Mesendoderm (in vitro differentiated cells): ENCODE data around the gene ZDHHC20.
A peak's percentile ranks its signal among the peaks of the same experiment; 100 is the strongest.
"Not testable (repeated sequence)": the region's sequence is repeated elsewhere in the genome, so short reads cannot be mapped to it uniquely, and the experiment has no call there.

Experiments
- DNase-seq: peaks from one replicate; pipeline ENCODE4 v3.0.0; 2013
- H2AK5ac ChIP-seq: 2 replicates; pipeline ENCODE4 v1.6.1; 2013; ENCODE audit warnings: low read length, inconsistent platforms
- H2BK120ac ChIP-seq: 2 replicates; pipeline ENCODE4 v1.6.1; 2013; ENCODE audit warnings: low read depth, mild to moderate bottlenecking, low read length, moderate library complexity, mixed read lengths
- H2BK15ac ChIP-seq: replicated peaks from 2 replicates; pipeline ENCODE4 v1.6.1; 2013; ENCODE audit warnings: low read depth, mild to moderate bottlenecking, moderate library complexity
- H2BK5ac ChIP-seq: 2 replicates; pipeline ENCODE4 v1.6.1; 2013; ENCODE audit warnings: low read length, inconsistent platforms
- H3K18ac ChIP-seq: 2 replicates; pipeline ENCODE4 v1.6.1; 2013; ENCODE audit warnings: mild to moderate bottlenecking, low read length, mixed read lengths
- H3K23ac ChIP-seq: one replicate; pipeline ENCODE4 v1.6.1; 2013; ENCODE audit warnings: low read length
- H3K27ac ChIP-seq: 2 replicates; pipeline ENCODE4 v1.5.1; 2013; ENCODE audit warnings: low read depth, mild to moderate bottlenecking, inconsistent platforms, low read length, moderate library complexity
- H3K27me3 ChIP-seq: 2 replicates; pipeline ENCODE4 v1.6.1; 2013; ENCODE audit warnings: low read length, control low read depth, mild to moderate bottlenecking, inconsistent platforms; ENCODE audit not compliant: insufficient read depth, poor library complexity
- H3K36me3 ChIP-seq: 2 replicates; pipeline ENCODE4 v1.6.1; 2013; ENCODE audit warnings: low read length, inconsistent platforms; ENCODE audit not compliant: control insufficient read depth, insufficient read depth
- H3K4ac ChIP-seq: one replicate; pipeline ENCODE4 v1.6.1; 2013; ENCODE audit warnings: low read depth, mild to moderate bottlenecking, low read length, moderate library complexity
- H3K4me1 ChIP-seq: 2 replicates; pipeline ENCODE4 v1.6.1; 2013; ENCODE audit warnings: low read depth, low read length, inconsistent platforms; ENCODE audit not compliant: control insufficient read depth
- H3K4me2 ChIP-seq: 2 replicates; pipeline ENCODE4 v1.6.1; 2013; ENCODE audit warnings: low read length
- H3K4me3 ChIP-seq: 2 replicates; pipeline ENCODE4 v1.5.1; 2013; ENCODE audit warnings: mild to moderate bottlenecking, low read length
- H3K56ac ChIP-seq: one replicate; pipeline ENCODE4 v1.6.1; 2013; ENCODE audit warnings: low read length
- H3K79me1 ChIP-seq: 2 replicates; pipeline ENCODE4 v1.6.1; 2013; ENCODE audit warnings: low read length, inconsistent platforms
- H3K79me2 ChIP-seq: 2 replicates; pipeline ENCODE4 v1.6.1; 2013; ENCODE audit warnings: mild to moderate bottlenecking, low read length; ENCODE audit not compliant: control insufficient read depth, insufficient read depth
- H3K9ac ChIP-seq: 2 replicates; pipeline ENCODE4 v1.6.1; 2013; ENCODE audit warnings: low read length, inconsistent platforms
- H4K5ac ChIP-seq: one replicate; pipeline ENCODE4 v1.6.1; 2013; ENCODE audit warnings: low read length
- H4K8ac ChIP-seq: one replicate; pipeline ENCODE4 v1.6.1; 2013; ENCODE audit warnings: low read depth, mild to moderate bottlenecking, control low read depth, low read length, moderate library complexity
- WGBS: extraction: QIAGEN DNeasy Blood & Tissue Kit; methylation state at CpG from one replicate; pipeline ENCODE4 v1.1.7; 2013; ENCODE audit warnings: low lambda C conversion rate, missing lambda C conversion rate; ENCODE audit not compliant: insufficient coverage; ENCODE audit errors: extremely low coverage; 5-methylcytosine and 5-hydroxymethylcytosine counted together

ZDHHC20 gene

GRCh38 chr13:21413013-21413412, 46.1 kb downstream of the ZDHHC20 start:
- peaks cover 1% of the 10 kb centered on the region for H3K4me1 ChIP-seq
- no peaks in the 10 kb centered on the region for H3K27me3 ChIP-seq
- no peak overlapping the region for H4K8ac ChIP-seq
- no peak overlapping the region for H3K4ac ChIP-seq
- no peak overlapping the region for H2BK5ac ChIP-seq
- H2BK15ac ChIP-seq, result no peak overlapping the region
- DNase-seq, result no peak
- no peak overlapping the region for H4K5ac ChIP-seq
- H3K4me3 ChIP-seq, result no peak overlapping the region
- peaks cover under 1% of the 10 kb centered on the region for H3K79me1 ChIP-seq
- no peak overlapping the region for H2BK120ac ChIP-seq
- no peaks in the 10 kb centered on the region for H3K79me2 ChIP-seq
- no peak overlapping the region for H3K23ac ChIP-seq
- 100% methylated on average over 1 of the region's 1 CpG for WGBS
- H3K36me3 ChIP-seq, result peaks cover 2% of the 10 kb centered on the region
- no peak overlapping the region for H3K18ac ChIP-seq
- H3K4me2 ChIP-seq, result no peak overlapping the region
- H3K27ac ChIP-seq, result no peak overlapping the region
- H3K9ac ChIP-seq, result no peak overlapping the region
- no peak overlapping the region for H3K56ac ChIP-seq
- no peak overlapping the region for H2AK5ac ChIP-seq

- H2BK5ac ChIP-seq, H3K4me3 ChIP-seq, H3K23ac ChIP-seq, H4K8ac ChIP-seq, H2BK15ac ChIP-seq, H3K4me2 ChIP-seq, H3K4ac ChIP-seq, H2BK120ac ChIP-seq, H3K4me1 ChIP-seq, H3K9ac ChIP-seq, H3K79me1 ChIP-seq, H2AK5ac ChIP-seq, H3K27me3 ChIP-seq, H3K18ac ChIP-seq, H3K79me2 ChIP-seq, H3K36me3 ChIP-seq, H4K5ac ChIP-seq: not testable (repeated sequence)
- DNase-seq, result peak; percentile 81
- WGBS, result no CpG with 5 or more reads among the region's 2 CpGs
- H3K27ac ChIP-seq, result peak overlapping the region; percentile 38
- peak overlapping the region; percentile 56 for H3K56ac ChIP-seq
These were observed 48.6 kb downstream of the ZDHHC20 start for GRCh38 chr13:21410453-21410852.

- Histone ChIP-seq H2BK15ac (no peak overlapping the region), H3K18ac (no peak overlapping the region), H3K4ac (no peak overlapping the region), H3K9ac (no peak overlapping the region), H3K79me1 (no peaks in the 10 kb centered on the region), H3K23ac (no peak overlapping the region), H4K8ac (no peak overlapping the region), H4K5ac (no peak overlapping the region), H3K4me1 (peaks cover 1% of the 10 kb centered on the region), H3K4me2 (no peak overlapping the region), H3K27me3 (no peaks in the 10 kb centered on the region), H3K4me3 (no peak overlapping the region), H3K56ac (no peak overlapping the region), H3K27ac (no peak overlapping the region), H3K79me2 (no peaks in the 10 kb centered on the region), H3K36me3 (no peaks in the 10 kb centered on the region), H2AK5ac (no peak overlapping the region), H2BK5ac (no peak overlapping the region), H2BK120ac (no peak overlapping the region)
- whole genome bisulfite sequencing, result no CpG with 5 or more reads among the region's 1 CpG
- no peak for DNase-seq
These were observed 53.8 kb downstream of the ZDHHC20 start for GRCh38 chr13:21405309-21405708.

- DNase-seq, result no peak
- Histone ChIP-seq H3K4me2 (no peak overlapping the region), H3K23ac (no peak overlapping the region), H3K4ac (no peak overlapping the region), H4K5ac (no peak overlapping the region), H3K4me3 (no peak overlapping the region), H3K56ac (no peak overlapping the region), H3K36me3 (no peaks in the 10 kb centered on the region), H3K9ac (no peak overlapping the region), H4K8ac (no peak overlapping the region), H3K27ac (no peak overlapping the region), H3K79me2 (no peaks in the 10 kb centered on the region), H2BK120ac (no peak overlapping the region), H3K27me3 (no peaks in the 10 kb centered on the region), H2AK5ac (no peak overlapping the region), H3K4me1 (no peaks in the 10 kb centered on the region), H2BK5ac (no peak overlapping the region), H3K79me1 (no peaks in the 10 kb centered on the region), H2BK15ac (no peak overlapping the region), H3K18ac (no peak overlapping the region)
- no CpG with 5 or more reads among the region's 3 CpGs for WGBS
These were observed 56.4 kb downstream of the ZDHHC20 start for GRCh38 chr13:21402586-21403307.

GRCh38 chr13:21399741-21400140, 59.4 kb downstream of the ZDHHC20 start:
- Histone ChIP-seq H3K56ac (no peak overlapping the region), H3K27me3 (no peaks in the 10 kb centered on the region), H3K27ac (no peak overlapping the region), H3K18ac (no peak overlapping the region), H2BK15ac (no peak overlapping the region), H3K4ac (no peak overlapping the region), H2BK5ac (no peak overlapping the region), H2AK5ac (no peak overlapping the region), H4K8ac (no peak overlapping the region), H3K23ac (no peak overlapping the region), H3K4me3 (no peak overlapping the region), H2BK120ac (no peak overlapping the region), H3K9ac (no peak overlapping the region), H4K5ac (no peak overlapping the region), H3K79me1 (no peaks in the 10 kb centered on the region), H3K4me1 (no peaks in the 10 kb centered on the region), H3K36me3 (no peaks in the 10 kb centered on the region), H3K79me2 (no peaks in the 10 kb centered on the region), H3K4me2 (no peak overlapping the region)
- DNase-seq, result no peak
- WGBS, result no CpG with 5 or more reads among the region's 3 CpGs

- no peak overlapping the region for H3K56ac ChIP-seq
- whole genome bisulfite sequencing, result no CpG with 5 or more reads among the region's 3 CpGs
- H4K5ac ChIP-seq, result no peak overlapping the region
- H3K4me2 ChIP-seq, result no peak overlapping the region
- H3K27me3 ChIP-seq, result no peaks in the 10 kb centered on the region
- H3K27ac ChIP-seq, result no peak overlapping the region
- no peaks in the 10 kb centered on the region for H3K36me3 ChIP-seq
- no peak overlapping the region for H2BK15ac ChIP-seq
- H3K23ac ChIP-seq, result no peak overlapping the region
- H3K79me1 ChIP-seq, result no peaks in the 10 kb centered on the region
- no peak overlapping the region for H2AK5ac ChIP-seq
- H3K18ac ChIP-seq, result no peak overlapping the region
- H4K8ac ChIP-seq, result no peak overlapping the region
- H3K4me1 ChIP-seq, result no peaks in the 10 kb centered on the region
- no peak overlapping the region for H3K4ac ChIP-seq
- H2BK120ac ChIP-seq, result no peak overlapping the region
- no peak overlapping the region for H3K9ac ChIP-seq
- no peak overlapping the region for H2BK5ac ChIP-seq
- H3K4me3 ChIP-seq, result no peak overlapping the region
- no peak for DNase-seq
- no peaks in the 10 kb centered on the region for H3K79me2 ChIP-seq
These were observed 63.1 kb downstream of the ZDHHC20 start for GRCh38 chr13:21395953-21396352.
